CD14-positive monocyte (primary cell): ENCODE results near the gene DKK2. TPM values are rescaled to one million over a fixed set of nuclear protein-coding genes. Genes with fewer than 3 reads are reported as not detected.

ENCODE experiments used
- DNase-seq, 3 donors: peaks; one replicate each; pipeline ENCODE4 v3.0.0-alpha.2; 2011 to 2022
- H2AFZ ChIP-seq: 2 replicates; pipeline ENCODE4 v1.6.0; 2012; ENCODE audit warnings: mild to moderate bottlenecking, low read depth, low read length, inconsistent platforms; ENCODE audit not compliant: insufficient read depth, poor library complexity, severe bottlenecking
- H3K27ac ChIP-seq, 2 donors: 1 replicate in 1 of 2; 2 replicates in 1 of 2; pipeline ENCODE4 v1.5.1; 2012 to 2013; ENCODE audit warnings: low read length in 2 of 2, control low read depth in 1 of 2, inconsistent platforms in 1 of 2, low read depth in 1 of 2, mild to moderate bottlenecking in 1 of 2
- H3K27me3 ChIP-seq, 2 donors: one replicate each; pipeline versions ENCODE4 v1.6.0 to v1.6.1; 2011 to 2013; ENCODE audit warnings: low read length in 2 of 2; ENCODE audit not compliant: control insufficient read depth in 2 of 2, insufficient read depth in 2 of 2
- H3K36me3 ChIP-seq, 2 donors: replicated peaks in 1 of 2; 1 replicate in 1 of 2; 2 replicates in 1 of 2; pipeline versions ENCODE4 v1.5.1 to v1.6.1; 2012 to 2013; ENCODE audit warnings: low read length in 2 of 2, control low read depth in 1 of 2, inconsistent platforms in 1 of 2, mild to moderate bottlenecking in 1 of 2; ENCODE audit not compliant: insufficient read depth in 2 of 2, control insufficient read depth in 1 of 2
- H3K4me1 ChIP-seq, 2 donors: 1 replicate in 1 of 2; 2 replicates in 1 of 2; pipeline versions ENCODE4 v1.5.1 to v1.6.1; 2012 to 2013; ENCODE audit warnings: low read length in 2 of 2, control low read depth in 1 of 2, inconsistent platforms in 1 of 2, mild to moderate bottlenecking in 1 of 2, moderate library complexity in 1 of 2; ENCODE audit not compliant: insufficient read depth in 2 of 2, control insufficient read depth in 1 of 2
- H3K4me2 ChIP-seq: replicated peaks from 2 replicates; pipeline ENCODE3; 2012; ENCODE audit warnings: low read length, moderate library complexity, mild to moderate bottlenecking; ENCODE audit not compliant: poor library complexity, severe bottlenecking; ENCODE audit errors: extremely low read depth
- H3K4me3 ChIP-seq, 3 experiments: fragments of 200-600 bp in 1 of 3; sonication (generic) in 1 of 3; replicated peaks in 1 of 3; 1 replicate in 2 of 3; 2 replicates in 1 of 3; pipeline ENCODE4 v1.5.1; 2011 to 2013; ENCODE audit warnings: low read length in 3 of 3, mild to moderate bottlenecking in 3 of 3, control low read depth in 2 of 3, low read depth in 2 of 3, inconsistent platforms in 1 of 3, moderate library complexity in 1 of 3
- H3K79me2 ChIP-seq: 2 replicates; pipeline ENCODE4 v1.6.0; 2012; ENCODE audit warnings: mild to moderate bottlenecking, control low read depth, inconsistent platforms, low read length, moderate library complexity; ENCODE audit not compliant: insufficient read depth
- H3K9ac ChIP-seq: 2 replicates; pipeline ENCODE4 v1.6.0; 2017; ENCODE audit warnings: low read length, mild to moderate bottlenecking; ENCODE audit not compliant: insufficient read depth, poor library complexity, severe bottlenecking
- H3K9me3 ChIP-seq, 2 donors: replicated peaks in 1 of 2; 1 replicate in 1 of 2; 2 replicates in 1 of 2; pipeline versions ENCODE4 v1.5.1 to v1.6.1; 2012 to 2013; ENCODE audit warnings: low read length in 2 of 2, control low read depth in 1 of 2; ENCODE audit not compliant: control insufficient read depth in 1 of 2, insufficient read depth in 1 of 2
- H4K20me1 ChIP-seq: 2 replicates; pipeline ENCODE4 v1.6.0; 2012; ENCODE audit warnings: mild to moderate bottlenecking, low read length, control low read depth, moderate library complexity; ENCODE audit not compliant: insufficient read depth
- H3K27ac Mint-ChIP-seq, 7 donors: one replicate each; pipeline ENCODE4 v1.8.0; 2020; ENCODE audit warnings: mild to moderate bottlenecking in 7 of 7, mixed read lengths in 7 of 7, moderate library complexity in 6 of 7, inconsistent platforms in 2 of 7
- H3K27me3 Mint-ChIP-seq, 3 donors: one replicate each; pipeline ENCODE4 v1.8.0; 2021 to 2022; ENCODE audit warnings: low read depth in 3 of 3, mild to moderate bottlenecking in 3 of 3, mixed read lengths in 3 of 3, moderate library complexity in 3 of 3, inconsistent platforms in 1 of 3
- H3K36me3 Mint-ChIP-seq, 2 donors: one replicate each; pipeline ENCODE4 v1.8.0; 2020; ENCODE audit warnings: mixed read lengths in 2 of 2, inconsistent platforms in 1 of 2, mild to moderate bottlenecking in 1 of 2
- H3K4me1 Mint-ChIP-seq: one replicate; pipeline ENCODE4 v1.8.0; 2020; ENCODE audit warnings: mild to moderate bottlenecking, mixed read lengths
- H3K4me3 Mint-ChIP-seq, 2 donors: one replicate each; pipeline ENCODE4 v1.8.0; 2020; ENCODE audit warnings: mild to moderate bottlenecking in 2 of 2, mixed read lengths in 2 of 2, moderate library complexity in 1 of 2
- H3K9me3 Mint-ChIP-seq, 7 donors: one replicate each; pipeline ENCODE4 v1.8.0; 2020 to 2022; ENCODE audit warnings: mixed read lengths in 7 of 7, mild to moderate bottlenecking in 6 of 7, moderate library complexity in 6 of 7, inconsistent platforms in 2 of 7
- WGBS: methylation state at CpG from one replicate; pipeline ENCODE4 v1.1.5; 2013; ENCODE audit warnings: missing lambda C conversion rate; ENCODE audit not compliant: insufficient coverage; 5-methylcytosine and 5-hydroxymethylcytosine counted together
- intact Hi-C, 2 donors: fragments of 100-400 bp; cut with micrococcal nuclease; formaldehyde crosslinking; loops; one replicate each; pipeline versions ENCODE4 v1.15.0 to v1.15.1; 2023
- polyA plus RNA-seq, 3 donors: library from polyadenylated mRNA; depleted of rRNA in 1 of 3; unstranded in 2 of 3; stranded (reverse) in 1 of 3; fragments of 300-500 nt in 2 of 3; fragments of >200 nt in 1 of 3; fragmentation: Illumina TruSeq in 2 of 3; gene quantifications; 1 replicate in 2 of 3; 2 replicates in 1 of 3; pipeline ENCODE4 v1.2.3, GENCODE V29; 2012 to 2021
- TF ChIP-seq, protein P1 (sequence below): fragments of 200-600 bp; IDR thresholded peaks from one replicate; pipeline ENCODE4 v1.8.0; 2022; ENCODE audit warnings: antibody characterized with exemption, mild to moderate bottlenecking

Gene DKK2
- polyA plus RNA-seq, 3 donors: not detected

DNA sequence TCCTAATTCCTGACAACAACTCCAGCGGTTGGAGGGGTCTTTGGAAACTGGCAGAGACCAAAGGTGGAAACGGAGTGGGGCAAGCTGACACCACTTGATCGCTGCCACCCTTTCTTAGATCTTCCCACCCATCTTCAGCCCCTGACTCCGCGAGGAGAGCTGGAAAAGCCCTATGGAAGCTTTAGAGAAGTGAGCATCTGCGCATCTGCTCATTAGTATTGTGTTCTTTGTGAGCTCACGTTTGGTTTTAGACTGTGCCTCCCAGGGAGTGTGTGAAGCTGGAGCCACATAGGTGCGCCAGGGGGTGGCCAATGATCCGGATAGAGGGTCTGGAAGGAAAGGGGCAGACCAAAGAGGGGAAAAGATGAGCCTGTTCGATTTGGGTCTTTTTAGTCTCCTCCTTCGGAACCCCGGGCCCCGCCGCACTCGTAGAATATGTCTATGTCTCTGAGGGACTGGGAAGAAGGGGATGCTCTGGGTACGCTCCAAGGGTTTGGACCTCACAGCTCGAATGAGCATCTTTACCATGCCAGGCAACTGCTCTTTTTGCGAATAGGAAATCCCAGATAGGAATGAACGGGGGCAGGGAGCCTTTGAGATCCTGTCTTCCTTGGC lies 578 bp upstream of the DKK2 start:
- peak overlapping the region in 1 of 7 donors; percentile 66 for H3K27ac Mint-ChIP-seq

DNA sequence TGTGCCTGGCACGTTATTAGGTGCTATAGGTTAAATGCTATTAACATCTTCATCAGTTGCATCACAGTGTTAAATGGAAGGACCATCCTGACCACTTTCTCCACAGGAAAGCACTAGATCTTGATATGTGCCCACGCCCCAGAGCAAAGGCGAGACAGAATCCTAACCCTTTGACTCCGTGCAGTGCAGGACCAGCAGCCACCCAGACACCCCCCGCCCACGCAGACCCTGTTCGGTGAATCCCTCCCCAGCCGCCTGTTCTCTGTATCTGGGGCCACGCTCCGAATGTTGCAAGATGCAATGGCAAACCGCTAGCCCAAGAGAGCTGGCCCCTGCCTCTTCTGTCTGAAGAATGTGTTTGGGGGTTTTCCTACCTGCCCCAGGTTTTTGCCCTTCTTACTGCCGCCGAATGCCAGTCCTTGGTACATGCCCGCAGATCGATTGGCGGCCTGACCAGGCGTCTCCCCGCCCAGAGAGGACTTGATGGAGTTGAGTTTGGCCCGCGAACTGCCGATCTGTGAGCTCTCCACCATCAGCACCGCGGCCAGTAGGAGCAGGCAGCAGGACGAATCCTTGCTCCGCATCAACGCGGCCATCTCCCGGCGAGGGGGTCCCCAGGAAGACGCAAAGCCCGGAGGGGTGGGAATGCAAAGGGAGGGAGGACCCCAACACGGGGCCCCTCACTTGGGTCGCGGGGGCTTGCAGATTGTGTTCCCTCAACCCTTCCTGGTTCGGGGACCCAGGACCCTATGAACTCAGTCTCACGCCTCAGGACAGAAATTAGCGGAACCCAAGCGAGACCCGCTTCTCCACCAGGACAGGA lies 906 bp downstream of the DKK2 start:
- Histone ChIP-seq H3K9me3 (peaks cover 0 to 34% of the 10 kb centered on the region in 2 donors), H3K4me2 (peak overlapping the region; percentile 88), H3K4me3 (peak overlapping the region; percentile 29 to 74 (median 42)), H3K27ac (no peak overlapping the region), H2AFZ (peak overlapping the region; percentile 62), H3K36me3 (no peaks in the 10 kb centered on the region), H4K20me1 (no peaks in the 10 kb centered on the region), H3K9ac (no peak overlapping the region), H3K79me2 (no peaks in the 10 kb centered on the region), H3K27me3 (peaks cover 49 to 83% of the 10 kb centered on the region in 2 donors), H3K4me1 (peaks cover 33% of the 10 kb centered on the region in 2 donors)
- Mint-ChIP-seq H3K4me1 (peaks cover 35% of the 10 kb centered on the region), H3K36me3 (peaks cover 0 to 2% of the 10 kb centered on the region in 2 donors), H3K27ac (no peak overlapping the region), H3K4me3 (peak overlapping the region; percentile 82 to 99), H3K9me3 (peaks cover 0 to 22% (median 15%) of the 10 kb centered on the region in 7 donors), H3K27me3 (peaks cover 49 to 67% (median 53%) of the 10 kb centered on the region in 3 donors)
- 3% methylated on average over 37 of the region's 39 CpGs for WGBS
- TF ChIP-seq, protein P1, sequence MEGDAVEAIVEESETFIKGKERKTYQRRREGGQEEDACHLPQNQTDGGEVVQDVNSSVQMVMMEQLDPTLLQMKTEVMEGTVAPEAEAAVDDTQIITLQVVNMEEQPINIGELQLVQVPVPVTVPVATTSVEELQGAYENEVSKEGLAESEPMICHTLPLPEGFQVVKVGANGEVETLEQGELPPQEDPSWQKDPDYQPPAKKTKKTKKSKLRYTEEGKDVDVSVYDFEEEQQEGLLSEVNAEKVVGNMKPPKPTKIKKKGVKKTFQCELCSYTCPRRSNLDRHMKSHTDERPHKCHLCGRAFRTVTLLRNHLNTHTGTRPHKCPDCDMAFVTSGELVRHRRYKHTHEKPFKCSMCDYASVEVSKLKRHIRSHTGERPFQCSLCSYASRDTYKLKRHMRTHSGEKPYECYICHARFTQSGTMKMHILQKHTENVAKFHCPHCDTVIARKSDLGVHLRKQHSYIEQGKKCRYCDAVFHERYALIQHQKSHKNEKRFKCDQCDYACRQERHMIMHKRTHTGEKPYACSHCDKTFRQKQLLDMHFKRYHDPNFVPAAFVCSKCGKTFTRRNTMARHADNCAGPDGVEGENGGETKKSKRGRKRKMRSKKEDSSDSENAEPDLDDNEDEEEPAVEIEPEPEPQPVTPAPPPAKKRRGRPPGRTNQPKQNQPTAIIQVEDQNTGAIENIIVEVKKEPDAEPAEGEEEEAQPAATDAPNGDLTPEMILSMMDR: no peak
- intact Hi-C loops: no loop called here
- DNase-seq: peak in 1 of 3 donors; percentile 3

More for the DNA sequence above, 578 bp upstream of the DKK2 start:
- H2AFZ ChIP-seq: peak overlapping the region; percentile 62
- peak overlapping the region; percentile 24 for H3K9ac ChIP-seq
- H3K9me3 Mint-ChIP-seq: peaks cover 0 to 22% (median 15%) of the 10 kb centered on the region in 7 donors
- intact Hi-C loops: no loop called here
- H3K27ac ChIP-seq: no peak overlapping the region
- H3K4me1 Mint-ChIP-seq: peaks cover 35% of the 10 kb centered on the region
- TF ChIP-seq, protein P1: peak; percentile 13
- peaks cover 33% of the 10 kb centered on the region in 2 donors for H3K4me1 ChIP-seq
- H3K79me2 ChIP-seq: no peaks in the 10 kb centered on the region
- H3K4me3 ChIP-seq: peak overlapping the region; percentile 29 to 74 (median 42)
- peak overlapping the region; percentile 88 for H3K4me2 ChIP-seq
- 5% methylated on average over 14 of the region's 19 CpGs for WGBS
- H3K36me3 ChIP-seq: no peaks in the 10 kb centered on the region
- H3K36me3 Mint-ChIP-seq: peaks cover 0 to 2% of the 10 kb centered on the region in 2 donors
- H4K20me1 ChIP-seq: no peaks in the 10 kb centered on the region
- H3K27me3 Mint-ChIP-seq: peaks cover 46 to 68% (median 56%) of the 10 kb centered on the region in 3 donors
- peak overlapping the region; percentile 82 to 99 for H3K4me3 Mint-ChIP-seq
- peak in 1 of 3 donors; percentile 3 for DNase-seq
- peaks cover 0 to 34% of the 10 kb centered on the region in 2 donors for H3K9me3 ChIP-seq
- peaks cover 49 to 83% of the 10 kb centered on the region in 2 donors for H3K27me3 ChIP-seq
